GM10266 (cell line): ENCODE data around the gene PDZD2.
"Not testable (repeated sequence)": the region's sequence is repeated elsewhere in the genome, so short reads cannot be mapped to it uniquely, and the experiment has no call there.

Source experiments
- DNase-seq: peaks from one replicate; pipeline ENCODE4 v3.0.0; 2012; ENCODE audit errors: extremely low spot score
- CTCF ChIP-seq: IDR thresholded peaks from 2 replicates; pipeline ENCODE4 v1.5.1; 2012; ENCODE audit warnings: mild to moderate bottlenecking, low read depth; ENCODE audit not compliant: control insufficient read depth, insufficient read depth; ENCODE audit errors: missing control alignments

The PDZD2 gene

GRCh38 chr5:31682851-31683250, 43.9 kb downstream of the PDZD2 start:
- TF ChIP-seq CTCF = no peak
- no peak for DNase-seq

- no peak for TF ChIP-seq CTCF
- no peak for DNase-seq
Observed at GRCh38 chr5:31688515-31689092, 49.7 kb downstream of the PDZD2 start.

- DNase-seq = not testable (repeated sequence)
Observed at GRCh38 chr5:31691408-31691807, 52.5 kb downstream of the PDZD2 start.

- TF ChIP-seq CTCF = no peak
- DNase-seq = no peak
Observed at GRCh38 chr5:31692561-31693221, 53.8 kb downstream of the PDZD2 start.

- no peak for DNase-seq
- TF ChIP-seq CTCF = no peak
Observed at GRCh38 chr5:31698673-31699072, 59.7 kb downstream of the PDZD2 start.

GRCh38 chr5:31701642-31702299, 62.8 kb downstream of the PDZD2 start:
- no peak for DNase-seq
- TF ChIP-seq CTCF = no peak

GRCh38 chr5:31702712-31703111, 63.8 kb downstream of the PDZD2 start:
- no peak for DNase-seq
- TF ChIP-seq CTCF = no peak
